22Rv1 (cell line): ENCODE results near the gene FBH1.

ENCODE experiments used
- ZFX ChIP-seq: fragments of 450-650 bp; IDR thresholded peaks from 2 replicates; pipeline ENCODE4 v1.6.1; 2017; ENCODE audit warnings: antibody characterized with exemption, borderline replicate concordance
- TF ChIP-seq, protein P1 (sequence below): fragments of 450-650 bp; IDR thresholded peaks from 2 replicates; pipeline ENCODE4 v1.5.1; 2017; ENCODE audit warnings: mild to moderate bottlenecking

GRCh38 chr10:5943536-5943935 lies 53.5 kb downstream of the FBH1 start:
- TF ChIP-seq, protein P1, sequence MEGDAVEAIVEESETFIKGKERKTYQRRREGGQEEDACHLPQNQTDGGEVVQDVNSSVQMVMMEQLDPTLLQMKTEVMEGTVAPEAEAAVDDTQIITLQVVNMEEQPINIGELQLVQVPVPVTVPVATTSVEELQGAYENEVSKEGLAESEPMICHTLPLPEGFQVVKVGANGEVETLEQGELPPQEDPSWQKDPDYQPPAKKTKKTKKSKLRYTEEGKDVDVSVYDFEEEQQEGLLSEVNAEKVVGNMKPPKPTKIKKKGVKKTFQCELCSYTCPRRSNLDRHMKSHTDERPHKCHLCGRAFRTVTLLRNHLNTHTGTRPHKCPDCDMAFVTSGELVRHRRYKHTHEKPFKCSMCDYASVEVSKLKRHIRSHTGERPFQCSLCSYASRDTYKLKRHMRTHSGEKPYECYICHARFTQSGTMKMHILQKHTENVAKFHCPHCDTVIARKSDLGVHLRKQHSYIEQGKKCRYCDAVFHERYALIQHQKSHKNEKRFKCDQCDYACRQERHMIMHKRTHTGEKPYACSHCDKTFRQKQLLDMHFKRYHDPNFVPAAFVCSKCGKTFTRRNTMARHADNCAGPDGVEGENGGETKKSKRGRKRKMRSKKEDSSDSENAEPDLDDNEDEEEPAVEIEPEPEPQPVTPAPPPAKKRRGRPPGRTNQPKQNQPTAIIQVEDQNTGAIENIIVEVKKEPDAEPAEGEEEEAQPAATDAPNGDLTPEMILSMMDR, result no peak
- no peak for TF ChIP-seq ZFX
